GM21367 (cell line): ENCODE results near the gene TMEM19.
"Not testable (repeated sequence)": the region's sequence is repeated elsewhere in the genome, so short reads cannot be mapped to it uniquely, and the experiment has no call there.

Source experiments
- ATAC-seq: cut with Tn5 transposase; IDR thresholded peaks from one replicate; pipeline ENCODE4 v1.9.1; 2021; ENCODE audit not compliant: unreplicated experiment

TMEM19 gene

DNA sequence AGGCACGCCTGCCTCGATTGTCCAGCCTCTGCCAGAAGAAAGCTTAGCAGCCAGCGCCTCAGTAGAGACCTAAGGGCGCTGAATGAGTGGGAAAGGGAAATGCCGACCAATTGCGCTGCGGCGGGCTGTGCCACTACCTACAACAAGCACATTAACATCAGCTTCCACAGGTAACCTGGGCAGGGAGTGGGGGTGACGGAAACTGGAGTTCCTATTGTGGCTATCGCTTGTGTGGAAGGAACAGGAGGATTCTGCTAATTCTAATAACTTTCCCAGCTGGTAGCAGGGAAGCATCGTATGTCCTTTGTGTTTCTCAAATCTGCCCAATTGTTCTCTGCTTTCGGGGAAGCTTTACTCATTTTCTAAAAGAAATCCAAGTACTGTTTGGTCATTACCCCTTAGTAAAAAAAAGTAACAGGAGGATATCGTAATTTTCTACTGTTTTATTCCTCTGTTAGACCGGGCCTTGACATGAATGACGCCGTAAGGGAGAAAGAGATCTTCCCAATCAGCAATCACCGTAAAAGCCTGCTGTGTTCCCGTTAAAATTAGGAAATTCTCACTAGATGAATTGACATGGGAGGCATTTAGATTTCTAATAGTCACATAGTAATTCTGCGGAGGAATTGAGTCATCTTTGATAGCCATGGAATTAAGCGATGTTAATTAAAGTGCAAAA, 21.3 kb upstream of the TMEM19 start:
- ATAC-seq = no peak

DNA sequence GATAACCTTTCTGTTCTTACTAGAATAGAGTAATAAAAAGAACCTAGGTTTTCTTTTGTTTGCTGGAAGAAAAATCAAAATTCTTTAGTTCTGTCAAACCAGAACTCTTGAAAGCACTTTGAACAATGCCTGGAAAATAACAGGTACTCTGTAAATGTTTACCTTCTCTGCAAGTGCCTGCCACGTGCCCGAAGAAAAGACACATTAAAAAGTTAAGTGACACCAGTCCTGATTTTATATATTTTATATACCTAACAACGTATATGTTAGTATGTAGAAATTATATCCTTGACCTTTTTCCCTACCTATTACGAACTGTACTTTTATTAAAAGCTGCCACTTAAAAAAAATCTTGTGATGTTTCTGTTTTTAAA, 20.8 kb upstream of the TMEM19 start:
- no peak for ATAC-seq

- ATAC-seq = no peak
Measured at GRCh38 chr12:71666259-71666658, 19.6 kb upstream of the TMEM19 start.

GRCh38 chr12:71671311-71671710, 14.6 kb upstream of the TMEM19 start:
- no peak for ATAC-seq

DNA sequence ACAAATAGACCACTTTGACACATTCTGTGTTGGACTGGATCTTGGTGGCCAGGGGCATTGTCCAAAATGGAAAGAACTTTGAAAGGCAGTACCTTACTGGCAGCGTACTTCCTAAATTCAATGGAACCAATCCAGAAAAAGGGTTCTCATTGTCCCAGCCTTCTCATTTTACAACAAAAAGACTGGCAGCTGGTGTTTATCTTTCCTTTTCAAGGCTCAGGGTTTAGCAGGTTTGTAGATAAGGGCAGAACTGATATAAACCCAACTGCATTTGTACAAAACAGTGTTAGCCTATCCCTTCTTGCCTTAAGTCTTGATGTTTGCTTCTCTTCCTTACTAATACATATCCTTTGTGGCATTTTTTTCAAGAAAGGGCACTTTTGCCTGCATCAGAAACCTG, 14.1 kb upstream of the TMEM19 start:
- ATAC-seq = no peak

GRCh38 chr12:71682466-71682865, 3.4 kb upstream of the TMEM19 start:
- ATAC-seq = no peak

DNA sequence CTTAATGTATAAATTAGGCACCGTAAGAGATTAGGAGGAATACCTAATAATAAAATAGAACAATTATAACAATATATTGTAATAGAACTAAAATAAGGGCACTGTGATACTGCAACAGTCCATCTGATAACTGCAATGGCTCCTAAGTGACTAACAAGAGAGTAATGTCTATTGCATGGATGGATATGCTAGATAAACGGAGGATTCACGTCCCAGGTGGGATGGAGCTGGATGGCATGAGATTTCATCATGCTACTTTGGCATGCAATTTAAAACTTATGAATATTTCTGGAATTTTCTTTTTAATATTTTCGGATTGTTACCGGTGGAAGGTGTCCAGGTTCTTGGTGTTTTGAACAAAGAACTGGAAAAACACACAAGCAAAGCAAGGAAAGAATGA, 2.2 kb upstream of the TMEM19 start:
- no peak for ATAC-seq

GRCh38 chr12:71684081-71684480, 1.8 kb upstream of the TMEM19 start:
- no peak for ATAC-seq

DNA sequence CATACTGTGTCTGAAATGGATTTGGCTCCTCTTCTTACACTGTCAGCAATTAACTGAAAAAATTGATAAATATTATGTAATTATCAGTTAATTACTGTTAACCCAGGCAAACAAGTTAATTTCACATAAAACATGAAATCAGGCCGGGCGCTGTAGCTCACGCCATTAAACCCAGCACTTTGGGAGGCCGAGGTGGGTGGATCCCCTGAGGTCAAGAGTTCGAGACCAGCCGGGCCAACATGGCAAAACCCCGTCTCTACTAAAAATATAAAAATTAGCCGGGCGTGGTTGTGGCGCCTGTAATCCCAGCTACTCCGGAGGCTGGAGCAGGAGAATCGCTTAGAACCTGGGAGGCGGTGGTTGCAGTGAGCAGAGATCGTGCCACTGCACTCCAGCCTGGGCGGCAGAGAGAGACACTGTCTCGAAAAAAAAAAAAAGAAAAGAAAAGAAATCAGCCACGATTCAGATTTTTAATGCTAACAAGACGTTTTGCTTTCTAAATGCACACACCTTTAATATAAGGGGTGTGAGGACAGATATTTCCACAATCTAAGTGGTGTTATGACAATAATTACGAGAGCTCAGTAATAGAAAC, 473 bp upstream of the TMEM19 start:
- no peak for ATAC-seq

- no peak for ATAC-seq
Measured at GRCh38 chr12:71686658-71687025, 760 bp downstream of the TMEM19 start.

GRCh38 chr12:71687172-71687571, 1.3 kb downstream of the TMEM19 start:
- ATAC-seq = not testable (repeated sequence)

DNA sequence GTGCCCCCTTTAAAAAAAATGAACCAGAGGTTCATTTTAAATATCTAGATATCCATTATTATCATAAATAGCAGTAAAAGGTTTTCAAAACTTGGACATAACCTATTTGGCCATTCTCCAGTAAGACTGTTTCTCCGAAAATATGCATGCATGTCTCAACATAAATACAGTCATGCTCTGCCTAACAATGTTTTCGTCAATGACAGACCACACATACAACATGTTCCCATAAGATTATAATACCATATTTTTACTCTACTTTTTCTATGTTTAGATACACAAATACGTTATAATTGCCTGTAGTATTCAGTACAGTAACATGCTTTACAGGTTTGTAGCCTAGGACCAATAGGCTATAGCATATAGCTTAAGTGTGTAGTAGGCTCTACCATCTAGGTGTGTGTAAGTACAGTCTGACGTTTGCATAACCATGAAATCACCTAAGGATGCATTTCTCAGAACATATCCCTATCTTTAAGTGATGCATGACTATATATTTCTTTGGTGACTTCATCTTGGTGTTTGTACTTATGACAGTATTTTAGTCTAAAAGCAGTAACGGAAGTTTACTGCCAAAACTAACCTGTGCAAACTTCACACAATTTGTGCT, 3.2 kb downstream of the TMEM19 start:
- ATAC-seq = no peak

GRCh38 chr12:71691504-71692129, 5.7 kb downstream of the TMEM19 start:
- no peak for ATAC-seq

DNA sequence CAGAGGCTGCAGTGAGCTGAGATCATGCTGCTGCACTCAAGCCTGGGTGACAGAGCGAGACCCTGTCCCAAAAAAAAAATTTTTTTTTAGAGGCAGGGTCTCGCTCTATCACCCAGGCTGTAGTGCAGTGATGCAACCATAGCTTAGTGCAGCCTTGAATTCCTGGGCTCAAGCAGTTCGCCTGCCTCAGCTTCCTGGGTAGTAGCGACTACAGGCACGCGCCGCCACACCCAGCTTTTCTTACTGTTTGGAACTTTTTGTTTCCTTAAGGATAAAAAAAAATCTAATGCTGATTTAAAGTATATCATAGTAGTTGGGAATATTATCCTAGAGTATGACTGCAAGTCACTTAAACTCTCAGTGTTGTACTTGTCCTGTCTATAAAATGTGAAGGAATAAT, 7.2 kb downstream of the TMEM19 start:
- no peak for ATAC-seq

GRCh38 chr12:71693651-71694050, 7.8 kb downstream of the TMEM19 start:
- peak; percentile 6 for ATAC-seq

DNA sequence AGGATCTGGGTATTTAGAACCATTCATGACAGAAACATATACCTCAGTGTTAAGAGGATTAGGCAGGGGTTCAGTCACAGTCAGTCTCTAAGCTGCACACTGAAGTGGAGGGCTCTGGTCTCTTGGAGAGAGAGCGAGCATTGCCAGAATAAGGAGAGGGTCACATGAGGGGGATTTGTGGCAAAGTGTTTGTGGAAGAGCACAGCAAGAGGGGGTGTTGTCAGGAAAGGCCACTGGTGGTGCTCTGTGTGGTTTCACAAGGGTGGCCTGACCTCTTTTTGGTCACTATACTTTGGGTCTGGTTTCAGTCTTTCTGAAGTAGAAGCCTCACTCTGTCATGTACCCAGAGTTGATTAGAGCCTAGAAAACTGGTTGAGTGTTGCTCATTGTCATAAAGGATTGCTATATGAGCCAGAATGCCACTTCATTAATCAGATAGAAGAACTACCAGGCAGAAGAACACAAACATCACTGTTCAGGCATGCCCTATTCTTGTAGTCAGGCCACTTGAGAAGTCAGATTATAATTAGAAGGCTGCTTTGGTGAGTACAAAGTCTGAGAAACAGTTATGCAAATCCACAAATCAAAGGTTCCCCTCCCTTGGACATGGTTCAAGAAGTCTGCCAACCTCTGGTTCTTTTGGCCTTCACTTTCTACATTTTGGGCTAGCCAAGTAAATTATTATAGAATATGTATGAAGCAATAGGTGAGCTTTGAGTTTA, 8.4 kb downstream of the TMEM19 start:
- ATAC-seq = peak; percentile 84

- no peak for ATAC-seq
Measured at GRCh38 chr12:71695782-71696181, 9.9 kb downstream of the TMEM19 start.

GRCh38 chr12:71702181-71702580, 16.3 kb downstream of the TMEM19 start:
- ATAC-seq = not testable (repeated sequence)

DNA sequence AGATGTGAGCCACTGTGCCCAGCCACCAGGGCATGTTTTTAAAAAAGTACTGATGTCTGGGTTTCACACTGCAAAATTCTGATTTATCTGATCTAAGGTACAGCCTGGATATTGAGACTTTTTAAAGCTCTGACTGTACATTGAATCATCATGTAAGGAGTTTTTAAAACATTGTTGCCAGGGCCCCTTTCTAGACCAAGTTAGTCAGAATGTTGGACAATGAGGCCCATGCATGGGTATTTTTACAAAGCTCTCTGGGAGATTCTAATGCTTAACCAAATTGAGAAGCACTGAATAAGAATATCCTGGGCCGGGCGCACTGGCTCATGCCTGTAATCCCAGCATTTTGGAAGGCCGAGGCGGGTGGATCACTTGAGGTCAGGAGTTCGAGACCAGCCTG, 16.7 kb downstream of the TMEM19 start:
- ATAC-seq = no peak

GRCh38 chr12:71703206-71703605, 17.3 kb downstream of the TMEM19 start:
- no peak for ATAC-seq

DNA sequence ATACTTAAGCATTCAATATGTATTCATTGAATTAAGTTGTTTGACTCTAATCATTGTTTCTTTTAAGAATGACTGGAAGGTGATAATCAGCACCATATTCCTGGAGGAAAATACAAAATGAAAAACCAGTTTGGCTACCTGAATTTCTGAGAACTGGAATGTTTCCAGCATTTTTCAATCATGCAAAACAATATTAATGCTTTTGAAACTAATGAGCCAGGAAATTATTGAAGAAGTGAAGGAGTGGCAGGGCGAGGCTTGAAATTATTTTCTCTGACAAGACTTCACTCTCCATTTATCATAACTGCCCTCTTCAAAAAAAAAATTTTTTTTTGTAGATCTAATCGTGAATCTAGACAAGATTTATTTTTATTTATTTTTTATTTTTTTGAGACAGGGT, 19.0 kb downstream of the TMEM19 start:
- ATAC-seq = no peak

DNA sequence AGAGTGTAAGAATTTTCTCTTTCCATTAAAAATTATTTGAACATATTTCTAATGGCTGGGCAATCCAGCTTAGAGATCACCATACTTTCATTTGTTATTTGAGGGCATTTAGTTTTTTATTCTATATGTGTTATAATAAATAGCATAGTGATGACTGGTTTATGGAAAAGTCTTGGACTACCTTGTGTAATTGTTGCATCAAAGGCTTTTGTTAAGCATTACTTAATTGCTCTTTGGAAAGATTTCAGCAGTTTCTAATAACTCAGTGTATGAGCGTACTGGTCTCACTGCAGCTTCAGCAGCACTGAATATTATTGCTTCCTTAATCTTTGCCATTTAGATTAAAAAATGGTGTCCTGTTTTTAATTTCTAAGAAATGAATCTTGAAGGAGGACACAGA, 22.8 kb downstream of the TMEM19 start:
- no peak for ATAC-seq
